Kidney glomerular epithelial cell (primary cell): Measurements from ENCODE around the gene PPP1R15A.
"Not testable (repeated sequence)": the region's sequence is repeated elsewhere in the genome, so short reads cannot be mapped to it uniquely, and the experiment has no call there.

Experiments
- DNase-seq: peaks from one replicate; lab custom pipeline; 2025; lab: John Stamatoyannopoulos, UW

Gene PPP1R15A

DNA sequence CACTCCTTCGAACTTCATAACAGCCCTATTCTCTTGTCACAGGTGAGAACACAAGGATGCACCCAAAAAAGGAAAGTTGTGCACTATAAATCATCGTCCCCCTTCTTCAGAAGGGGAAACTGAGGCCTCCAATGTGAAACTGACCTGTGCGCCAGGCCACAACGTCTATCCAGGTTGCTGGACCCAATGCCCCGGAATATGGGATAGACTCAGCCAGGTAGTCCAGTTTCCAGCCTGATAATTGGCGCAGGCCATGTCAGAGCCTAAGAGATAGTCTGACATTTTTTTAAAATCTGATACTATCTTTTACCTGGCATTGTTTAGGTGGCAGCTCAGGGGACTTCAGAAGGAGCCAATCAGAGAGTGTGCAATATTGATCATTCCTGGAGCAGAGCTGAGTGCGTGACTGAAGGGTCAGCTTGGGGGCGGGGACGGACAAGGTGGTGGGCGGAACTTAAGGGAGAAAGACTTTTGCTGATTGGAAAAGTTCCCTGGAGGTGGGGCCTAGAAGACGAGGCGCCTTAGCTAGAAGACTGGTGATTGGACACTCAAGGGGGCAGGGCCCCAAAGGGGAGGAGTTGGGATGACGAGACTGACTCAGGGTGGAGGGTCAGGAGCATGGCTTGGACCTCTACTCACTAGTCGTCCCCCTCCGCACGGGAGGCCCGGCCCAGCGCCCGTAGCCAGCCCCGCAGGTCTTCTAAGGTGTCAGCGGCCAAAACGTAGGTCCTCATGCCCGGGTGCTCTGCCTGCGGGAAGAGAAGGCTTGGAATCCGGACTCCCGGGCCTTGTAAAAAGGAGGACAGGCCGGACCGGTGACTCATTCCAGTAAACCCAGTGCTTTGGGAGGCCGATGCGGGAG lies 12.3 kb upstream of the PPP1R15A start:
- DNase-seq: no peak

DNA sequence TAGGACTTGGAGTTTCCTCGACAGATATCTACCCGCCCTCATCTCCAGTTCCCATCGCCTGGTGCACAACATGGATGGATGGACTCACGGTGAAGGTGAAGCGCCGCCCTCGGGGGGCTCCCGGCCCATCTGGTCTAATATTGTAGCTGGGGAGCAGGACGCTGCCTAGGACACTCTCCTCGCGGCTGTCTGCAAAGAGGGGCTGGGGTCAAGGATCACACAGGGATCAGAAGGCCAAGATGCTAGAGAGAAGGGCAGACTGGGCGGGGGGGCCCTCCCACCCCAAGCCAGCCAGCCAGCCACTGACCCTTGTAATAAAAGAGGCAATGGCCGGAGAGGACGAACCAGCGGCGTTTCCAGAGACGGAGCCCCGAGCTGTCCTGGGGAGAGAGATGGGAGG lies 10.9 kb upstream of the PPP1R15A start:
- no peak for DNase-seq

DNA sequence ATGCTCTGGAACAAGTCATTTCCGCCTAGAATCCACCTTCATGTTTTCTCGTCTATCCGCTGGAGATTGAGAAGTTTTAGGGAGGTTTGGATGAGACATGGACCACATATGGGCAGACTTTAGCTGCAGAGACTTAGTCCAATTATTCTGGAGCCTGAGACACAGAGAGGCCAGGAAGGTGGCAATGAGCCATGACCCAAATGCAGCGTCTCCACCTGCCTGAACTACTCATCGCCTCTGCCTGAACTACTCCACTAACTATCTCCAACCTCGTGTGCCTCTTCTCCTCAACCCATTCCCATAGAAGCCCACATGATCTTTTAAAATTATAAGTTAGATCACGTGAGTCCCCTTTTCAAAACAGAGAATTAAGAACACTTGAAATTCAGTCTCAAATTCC lies 9.4 kb upstream of the PPP1R15A start:
- no peak for DNase-seq

DNA sequence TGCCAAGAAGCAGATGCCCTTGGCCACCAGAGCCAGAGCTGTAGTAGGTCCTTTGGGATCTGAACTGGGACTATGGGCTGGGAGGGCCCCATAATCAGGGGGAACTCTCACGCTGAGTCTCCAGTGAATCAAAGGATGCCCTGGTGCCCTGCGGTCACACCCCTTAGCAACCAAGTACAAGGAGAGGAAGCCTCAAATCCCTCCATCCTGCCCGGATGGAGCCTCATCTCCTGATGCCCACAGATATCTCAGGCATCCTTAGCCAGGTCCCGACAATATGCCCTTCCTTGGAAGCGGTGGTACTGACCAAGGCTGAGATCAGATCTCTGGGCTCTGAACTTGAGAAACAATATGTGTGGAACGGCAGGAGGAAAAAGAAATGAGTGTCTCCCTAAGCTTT lies 5.5 kb upstream of the PPP1R15A start:
- DNase-seq: no peak

DNA sequence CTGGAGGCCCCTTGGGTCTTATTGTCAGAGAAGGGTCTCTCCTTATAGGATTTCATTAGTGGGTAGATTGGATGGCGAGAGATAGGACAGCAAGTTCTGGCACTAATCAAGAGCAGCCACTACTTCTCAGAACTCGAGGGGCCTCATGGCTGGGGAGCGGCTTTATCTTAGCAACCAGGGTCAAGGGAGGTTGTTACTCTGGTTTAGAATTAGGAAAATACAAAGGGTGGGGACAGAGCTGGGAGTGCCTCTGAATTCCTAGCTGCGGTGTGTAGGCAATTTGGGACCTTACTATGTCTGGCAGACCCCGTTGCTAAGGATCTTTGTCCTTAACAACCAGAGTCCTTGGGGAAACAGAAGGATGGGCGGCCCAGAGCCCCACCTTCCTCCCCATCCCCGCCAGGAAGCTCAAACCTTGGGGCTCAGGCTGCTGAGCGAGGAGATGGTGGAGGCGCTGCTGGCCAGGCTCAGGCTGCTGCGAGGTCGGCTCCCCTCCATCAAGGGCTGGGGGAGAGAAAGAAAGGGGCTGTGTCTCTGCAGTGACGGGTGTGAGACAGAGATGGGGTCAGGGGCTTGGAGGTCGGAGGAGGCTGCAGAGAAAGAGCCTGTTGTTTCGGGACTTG lies 5.0 kb upstream of the PPP1R15A start:
- DNase-seq: no peak

DNA sequence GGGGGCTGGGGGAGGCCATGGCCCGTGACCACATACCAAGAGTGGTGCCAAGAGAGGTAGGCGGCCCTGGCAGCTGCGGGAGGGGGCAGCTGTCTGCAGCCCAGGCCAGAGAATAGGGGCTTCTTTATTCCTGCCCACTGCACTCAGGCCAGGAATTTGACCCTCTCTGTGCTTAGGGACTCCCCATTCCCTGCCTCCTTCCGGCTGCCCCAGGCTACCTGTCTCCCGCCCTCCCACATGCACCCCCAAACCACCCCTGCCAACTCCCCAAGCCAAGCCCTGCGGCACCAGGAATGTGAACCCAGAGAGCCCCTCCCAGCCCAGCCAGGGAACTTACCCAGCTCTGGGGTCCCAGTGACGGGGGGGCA lies 4.5 kb upstream of the PPP1R15A start:
- no peak for DNase-seq

DNA sequence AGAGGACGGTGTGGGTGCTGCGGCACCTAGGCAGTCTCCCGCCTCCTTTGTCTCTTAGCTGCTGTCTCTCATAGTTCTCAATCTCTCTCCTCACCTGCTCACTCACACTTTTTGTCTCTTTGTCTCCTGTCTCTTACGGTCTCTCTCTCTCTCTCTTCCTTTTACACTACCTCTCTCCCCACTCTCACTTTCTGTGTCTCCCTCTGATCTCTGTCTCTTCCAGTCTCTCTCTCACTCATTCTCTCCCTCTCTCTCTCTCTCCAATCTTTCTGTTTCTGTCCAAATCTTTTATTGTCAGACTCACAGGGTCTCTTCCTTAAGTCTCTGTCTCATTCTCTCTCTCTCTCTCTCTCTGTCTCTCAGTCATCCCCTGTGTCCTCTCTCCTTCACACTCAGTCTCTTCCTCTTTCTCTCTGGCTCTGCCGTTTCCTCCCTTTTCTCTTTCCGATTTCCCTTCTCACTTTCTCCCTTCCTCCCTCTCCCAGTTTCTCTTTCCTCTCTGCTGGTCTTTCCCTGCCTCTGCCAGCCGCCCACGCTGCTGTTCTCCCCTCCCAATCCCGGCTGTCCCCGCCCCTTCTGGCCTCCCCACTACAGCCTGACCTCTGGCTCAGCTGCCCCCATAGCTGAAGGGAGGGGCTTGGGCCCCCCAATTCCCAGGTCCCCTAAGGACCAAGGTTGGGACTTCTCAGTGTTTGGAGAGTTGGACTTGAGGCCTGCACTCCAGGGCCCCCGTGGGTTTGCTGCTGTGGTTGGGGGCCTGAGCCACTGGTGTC lies 3.9 kb upstream of the PPP1R15A start, which contains the start of gene PLEKHA4:
TSS of gene PLEKHA4 (minus strand) at position 504 of the 773 bp plus-strand sequence. CDS start 997 bp downstream, outside the sequence.
- peak; percentile 65 for DNase-seq

DNA sequence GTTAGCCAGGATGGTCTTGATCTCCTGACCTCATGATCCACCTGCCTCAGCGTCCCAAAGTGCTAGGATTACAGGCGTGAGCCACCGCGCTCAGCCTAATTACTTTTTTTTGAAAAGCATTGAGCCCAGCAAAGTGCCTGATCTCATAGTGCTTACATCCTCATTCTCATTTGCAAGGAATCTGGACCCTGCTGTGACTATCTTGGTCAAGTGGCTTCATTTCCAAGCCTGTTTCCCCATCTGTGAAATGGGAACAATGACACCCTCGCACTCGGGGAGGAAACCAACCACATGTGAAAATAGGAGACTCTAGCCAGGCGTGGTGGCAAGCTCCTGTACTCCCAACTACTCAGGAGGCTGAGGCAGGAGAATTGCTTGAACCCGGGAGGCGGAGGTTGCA lies 2.2 kb upstream of the PPP1R15A start:
- DNase-seq: no peak

DNA sequence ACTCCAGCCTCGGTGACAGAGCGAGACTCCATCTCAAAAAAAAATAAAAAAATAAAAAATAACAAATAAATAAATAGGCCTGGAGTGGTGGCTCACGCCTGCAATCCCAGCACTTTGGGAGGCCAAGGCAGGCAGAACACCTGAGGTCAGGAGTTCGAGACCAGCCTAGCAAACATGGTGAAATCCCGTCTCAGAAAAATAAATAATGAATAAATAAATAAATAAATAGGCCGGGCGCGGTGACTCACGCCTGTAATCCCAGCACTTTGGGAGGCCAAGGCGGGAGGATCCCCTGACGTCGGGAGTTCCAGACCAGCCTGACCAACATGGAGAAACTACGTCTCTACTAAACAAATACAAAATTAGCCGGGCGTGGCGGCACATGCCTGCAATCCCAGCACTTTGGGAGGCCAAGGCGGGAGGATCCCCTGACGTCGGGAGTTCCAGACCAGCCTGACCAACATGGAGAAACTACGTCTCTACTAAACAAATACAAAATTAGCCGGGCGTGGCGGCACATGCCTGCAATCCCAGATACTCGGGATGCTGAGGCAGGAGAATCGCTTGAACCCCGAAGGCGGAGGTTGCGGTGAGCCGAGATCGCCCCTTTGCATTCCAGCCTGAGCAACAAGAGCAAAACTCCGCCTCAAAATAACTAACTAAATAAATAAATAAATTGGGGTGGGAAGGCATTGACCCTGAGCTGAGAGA lies 595 bp upstream of the PPP1R15A start:
- not testable (repeated sequence) for DNase-seq

DNA sequence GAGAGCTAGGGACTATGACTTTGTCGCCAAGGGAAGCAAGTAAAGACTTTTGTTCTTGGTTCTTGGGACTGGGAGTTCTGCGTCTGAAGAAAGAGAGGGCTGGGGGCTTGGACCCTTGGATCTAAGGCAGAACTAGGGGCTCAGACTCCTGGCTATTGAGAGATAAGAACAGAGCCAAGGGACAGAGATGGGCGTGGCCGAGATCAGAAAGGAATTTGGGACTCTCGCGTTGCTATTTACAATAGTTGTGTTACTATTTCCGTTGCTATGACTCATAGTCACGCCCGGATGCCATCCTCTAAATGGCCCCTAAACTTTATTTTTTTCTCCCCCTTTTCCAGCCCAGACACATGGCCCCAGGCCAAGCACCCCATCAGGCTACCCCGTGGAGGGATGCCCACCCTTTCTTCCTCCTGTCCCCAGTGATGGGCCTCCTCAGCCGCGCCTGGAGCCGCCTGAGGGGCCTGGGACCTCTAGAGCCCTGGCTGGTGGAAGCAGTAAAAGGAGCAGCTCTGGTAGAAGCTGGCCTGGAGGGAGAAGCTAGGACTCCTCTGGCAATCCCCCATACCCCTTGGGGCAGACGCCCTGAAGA lies 759 bp downstream of the PPP1R15A start:
- DNase-seq: peak; percentile 90

DNA sequence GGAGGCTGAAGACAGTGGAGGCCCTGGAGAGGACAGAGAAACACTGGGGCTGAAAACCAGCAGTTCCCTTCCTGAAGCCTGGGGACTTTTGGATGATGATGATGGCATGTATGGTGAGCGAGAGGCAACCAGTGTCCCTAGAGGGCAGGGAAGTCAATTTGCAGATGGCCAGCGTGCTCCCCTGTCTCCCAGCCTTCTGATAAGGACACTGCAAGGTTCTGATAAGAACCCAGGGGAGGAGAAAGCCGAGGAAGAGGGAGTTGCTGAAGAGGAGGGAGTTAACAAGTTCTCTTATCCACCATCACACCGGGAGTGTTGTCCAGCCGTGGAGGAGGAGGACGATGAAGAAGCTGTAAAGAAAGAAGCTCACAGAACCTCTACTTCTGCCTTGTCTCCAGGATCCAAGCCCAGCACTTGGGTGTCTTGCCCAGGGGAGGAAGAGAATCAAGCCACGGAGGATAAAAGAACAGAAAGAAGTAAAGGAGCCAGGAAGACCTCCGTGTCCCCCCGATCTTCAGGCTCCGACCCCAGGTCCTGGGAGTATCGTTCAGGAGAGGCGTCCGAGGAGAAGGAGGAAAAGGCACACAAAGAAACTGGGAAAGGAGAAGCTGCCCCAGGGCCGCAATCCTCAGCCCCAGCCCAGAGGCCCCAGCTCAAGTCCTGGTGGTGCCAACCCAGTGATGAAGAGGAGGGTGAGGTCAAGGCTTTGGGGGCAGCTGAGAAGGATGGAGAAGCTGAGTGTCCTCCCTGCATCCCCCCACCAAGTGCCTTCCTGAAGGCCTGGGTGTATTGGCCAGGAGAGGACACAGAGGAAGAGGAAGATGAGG lies 1.5 kb downstream of the PPP1R15A start:
- DNase-seq: no peak

DNA sequence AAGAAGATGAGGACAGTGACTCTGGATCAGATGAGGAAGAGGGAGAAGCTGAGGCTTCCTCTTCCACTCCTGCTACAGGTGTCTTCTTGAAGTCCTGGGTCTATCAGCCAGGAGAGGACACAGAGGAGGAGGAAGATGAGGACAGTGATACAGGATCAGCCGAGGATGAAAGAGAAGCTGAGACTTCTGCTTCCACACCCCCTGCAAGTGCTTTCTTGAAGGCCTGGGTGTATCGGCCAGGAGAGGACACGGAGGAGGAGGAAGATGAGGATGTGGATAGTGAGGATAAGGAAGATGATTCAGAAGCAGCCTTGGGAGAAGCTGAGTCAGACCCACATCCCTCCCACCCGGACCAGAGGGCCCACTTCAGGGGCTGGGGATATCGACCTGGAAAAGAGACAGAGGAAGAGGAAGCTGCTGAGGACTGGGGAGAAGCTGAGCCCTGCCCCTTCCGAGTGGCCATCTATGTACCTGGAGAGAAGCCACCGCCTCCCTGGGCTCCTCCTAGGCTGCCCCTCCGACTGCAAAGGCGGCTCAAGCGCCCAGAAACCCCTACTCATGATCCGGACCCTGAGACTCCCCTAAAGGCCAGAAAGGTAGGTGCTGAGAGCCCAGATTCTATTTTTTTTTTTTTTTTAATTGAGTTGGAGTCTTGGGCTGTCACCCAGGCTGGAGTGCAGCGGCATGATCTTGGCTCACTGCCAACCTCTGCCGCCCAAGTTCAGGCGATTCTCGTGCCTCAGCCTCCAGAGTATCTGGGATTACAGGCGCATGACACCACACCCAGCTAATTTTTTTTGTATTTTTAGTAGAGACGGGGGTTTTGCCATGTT lies 2.3 kb downstream of the PPP1R15A start:
- peak; percentile 29 for DNase-seq

DNA sequence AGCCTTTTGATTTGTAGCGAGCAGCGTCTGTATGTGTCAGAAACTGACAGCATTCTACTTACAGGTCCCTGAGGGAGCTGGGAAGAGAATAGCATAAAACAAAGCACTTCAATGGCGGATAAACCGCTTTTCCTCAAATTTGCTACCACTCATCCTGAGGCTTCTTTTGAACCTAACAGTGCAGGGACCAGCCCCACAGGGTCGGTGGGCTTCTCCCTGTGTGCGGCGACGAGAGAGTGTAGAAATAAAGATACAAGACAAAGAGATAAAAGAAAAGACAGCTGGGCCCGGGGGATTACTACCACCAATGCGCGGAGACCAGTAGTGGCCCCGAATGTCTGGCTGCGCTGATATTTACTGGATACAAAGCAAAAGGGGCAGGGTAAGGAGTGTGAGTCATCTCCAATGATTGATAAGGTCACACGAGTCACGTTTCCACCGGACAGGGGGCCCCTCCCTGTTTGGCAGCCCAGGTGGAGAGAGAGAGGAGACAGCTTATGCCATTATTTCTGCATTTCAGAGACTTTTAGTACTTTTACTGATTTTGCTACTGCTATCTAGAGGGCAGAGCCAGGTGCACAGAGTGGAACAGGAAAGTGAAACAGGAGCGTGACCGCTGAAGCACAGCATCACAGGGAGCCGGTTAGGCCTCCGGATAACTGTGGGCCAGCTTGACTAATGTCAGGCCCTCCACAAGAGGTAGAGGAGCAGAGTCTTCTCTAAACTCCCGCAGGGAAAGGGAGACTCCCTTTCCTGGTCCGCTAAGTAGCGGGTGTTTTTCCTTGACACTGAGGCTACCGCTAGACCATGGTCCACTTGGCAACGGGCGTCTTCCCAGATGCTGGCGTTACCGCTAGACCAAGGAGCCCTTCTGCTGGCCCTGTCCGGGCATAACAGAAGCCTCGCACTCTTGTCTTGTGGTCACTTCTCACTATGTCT lies 4.1 kb downstream of the PPP1R15A start:
- peak; percentile 17 for DNase-seq

DNA sequence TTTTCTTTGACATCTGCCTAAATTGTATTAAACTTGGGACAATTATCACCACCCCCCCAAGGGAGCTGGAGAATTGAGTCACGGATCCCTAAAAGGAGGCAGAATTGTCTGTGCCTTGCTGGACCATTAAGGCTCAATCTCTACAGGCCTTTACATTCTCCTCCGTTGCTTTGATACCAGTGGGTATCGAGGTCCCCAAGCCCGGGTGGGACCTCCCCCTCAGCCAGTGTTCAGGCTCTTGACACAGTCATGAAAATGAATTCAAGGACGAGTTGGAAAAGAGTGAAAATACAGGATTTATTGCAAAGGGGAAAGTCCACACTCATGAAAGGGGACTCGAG lies 5.6 kb downstream of the PPP1R15A start:
- no peak for DNase-seq

DNA sequence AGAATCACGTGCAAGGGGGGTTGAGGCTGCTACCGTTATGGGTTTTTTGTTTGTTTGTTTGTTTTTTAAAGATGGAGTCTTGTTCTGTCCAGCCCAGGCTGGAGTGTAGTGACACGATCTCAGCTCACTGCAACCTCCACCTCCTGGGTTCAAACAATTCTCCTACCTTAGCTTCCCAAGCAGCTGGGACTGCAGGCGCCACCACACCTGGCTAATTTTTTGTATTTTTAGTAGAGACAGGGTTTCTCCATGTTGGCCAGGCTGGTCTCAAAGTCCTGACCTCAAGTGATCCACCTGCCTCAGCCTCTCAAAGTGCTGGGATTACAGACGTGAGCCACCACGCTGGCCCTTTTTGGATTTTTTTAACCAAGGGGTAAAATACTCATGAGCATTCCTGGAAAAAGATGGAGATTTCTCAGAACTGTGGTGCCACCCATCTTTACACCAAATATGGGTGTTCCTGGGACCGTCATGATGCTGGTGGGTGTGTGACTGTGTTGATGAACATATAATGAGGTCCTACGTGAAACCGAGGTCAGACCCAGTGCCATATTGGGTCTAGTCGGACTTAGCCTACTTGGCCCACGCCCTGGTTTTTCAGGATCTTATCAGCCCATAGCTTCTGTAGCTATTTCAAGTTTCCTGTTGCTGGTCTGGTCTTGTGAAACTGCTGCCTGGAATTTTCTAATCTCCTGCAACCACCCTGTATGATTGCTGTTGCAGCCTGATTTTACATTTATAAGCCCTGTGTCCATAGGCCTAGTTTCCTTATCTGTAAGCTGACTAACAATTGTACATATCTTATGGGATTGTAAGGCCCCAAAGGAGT lies 6.2 kb downstream of the PPP1R15A start:
- no peak for DNase-seq

DNA sequence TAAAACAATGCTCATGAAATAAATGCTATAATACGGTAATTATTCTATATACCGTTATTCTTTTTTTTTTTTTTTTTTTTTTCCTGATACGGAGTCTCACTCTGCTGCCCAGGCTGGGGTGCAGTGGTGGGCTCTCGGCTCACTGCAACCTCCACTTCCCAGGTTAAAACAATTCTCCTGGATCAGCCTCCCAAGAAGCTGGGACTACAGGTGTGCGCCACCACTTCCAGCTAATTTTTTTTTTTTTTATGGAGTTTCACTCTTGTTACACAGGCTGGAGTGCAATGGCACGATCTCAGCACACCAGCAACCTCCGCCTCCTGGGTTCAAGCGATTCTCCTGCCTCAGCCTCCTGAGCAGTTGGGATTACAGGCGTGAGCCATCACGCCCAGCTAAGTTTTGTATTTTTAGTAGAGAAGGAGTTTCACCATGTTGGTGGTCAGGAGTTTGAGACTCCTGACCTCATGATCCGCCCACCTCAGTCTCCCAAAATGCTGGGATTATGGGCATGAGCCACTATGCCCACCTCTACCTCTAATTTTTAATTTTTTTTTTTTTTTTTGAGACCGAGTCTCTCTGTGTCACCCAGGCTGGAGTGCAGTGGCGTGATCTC lies 6.9 kb downstream of the PPP1R15A start:
- DNase-seq: no peak

DNA sequence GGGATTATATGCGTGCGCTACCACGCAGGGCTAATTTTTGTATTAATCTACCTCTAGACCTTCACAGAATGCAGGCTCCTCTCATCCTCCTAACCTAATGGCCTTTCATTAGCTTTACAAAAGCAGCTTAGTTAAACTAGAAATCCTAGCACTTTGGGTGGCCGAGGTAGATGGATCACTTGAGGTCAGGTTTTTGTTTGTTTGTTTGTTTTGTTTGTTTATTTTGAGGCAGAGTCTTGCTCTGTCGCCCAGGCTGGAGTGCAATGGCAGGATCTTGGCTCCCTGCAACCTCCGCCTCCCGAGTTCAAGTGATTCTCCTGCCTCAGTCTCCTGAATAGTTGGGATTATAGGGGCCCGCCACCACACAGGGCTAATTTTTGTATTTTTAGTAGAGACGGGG lies 7.5 kb downstream of the PPP1R15A start:
- DNase-seq: not testable (repeated sequence)
